Measurements from ENCODE around the gene NEK11. TPM values are rescaled to one million over a fixed set of nuclear protein-coding genes. Genes with fewer than 3 reads are reported as not detected.
"Not testable (repeated sequence)": the region's sequence is repeated elsewhere in the genome, so short reads cannot be mapped to it uniquely, and the experiment has no call there.

The NEK11 gene
- total RNA-seq, 1 donor: 15.3 TPM

- TF ChIP-seq CTCF (IDR thresholded peaks at IDR 0.05; ENCODE audit: insufficient read depth, low read length): no peak
- no peak for DNase-seq (ENCODE audit: low read depth)
- H3K4me3 ChIP-seq (ENCODE audit: low read depth, low read length): no peak overlapping the region
These were observed 303.1 kb downstream of the NEK11 start for GRCh38 chr3:131329774-131330173.

- DNase-seq (ENCODE audit: low read depth); H3K4me3 ChIP-seq (ENCODE audit: low read depth, low read length): not testable (repeated sequence)
These were observed 304.9 kb downstream of the NEK11 start for GRCh38 chr3:131331456-131332085.

- no peak overlapping the region for H3K4me3 ChIP-seq (ENCODE audit: low read depth, low read length)
- DNase-seq (ENCODE audit: low read depth): no peak
- TF ChIP-seq CTCF (IDR thresholded peaks at IDR 0.05; ENCODE audit: insufficient read depth, low read length): no peak
These were observed 312.4 kb downstream of the NEK11 start for GRCh38 chr3:131338948-131339640.

- no peak overlapping the region for H3K4me3 ChIP-seq (ENCODE audit: low read depth, low read length)
- TF ChIP-seq CTCF (IDR thresholded peaks at IDR 0.05; ENCODE audit: insufficient read depth, low read length): no peak
- DNase-seq (ENCODE audit: low read depth): no peak
These were observed 315.1 kb downstream of the NEK11 start for GRCh38 chr3:131341761-131342160.

- TF ChIP-seq CTCF (IDR thresholded peaks at IDR 0.05; ENCODE audit: insufficient read depth, low read length): no peak
- H3K4me3 ChIP-seq (ENCODE audit: low read depth, low read length): no peak overlapping the region
- DNase-seq (ENCODE audit: low read depth): no peak
These were observed 322.2 kb downstream of the NEK11 start for GRCh38 chr3:131348911-131349310.

GRCh38 chr3:131349454-131349853 is 322.8 kb downstream of the NEK11 start:
- H3K4me3 ChIP-seq (ENCODE audit: low read depth, low read length): no peak overlapping the region
- no peak for TF ChIP-seq CTCF (IDR thresholded peaks at IDR 0.05; ENCODE audit: insufficient read depth, low read length)
- DNase-seq (ENCODE audit: low read depth): no peak

GRCh38 chr3:131349946-131350347 is 323.3 kb downstream of the NEK11 start:
- TF ChIP-seq CTCF (IDR thresholded peaks at IDR 0.05; ENCODE audit: insufficient read depth, low read length): no peak
- DNase-seq (ENCODE audit: low read depth): peak; percentile 90
- H3K4me3 ChIP-seq (ENCODE audit: low read depth, low read length): no peak overlapping the region
